HEK293 (cell line): ENCODE measurements around the gene ZFP36.

ENCODE experiments used
- CTCF ChIA-PET: fragments of 350-600 bp; formaldehyde crosslinking; extraction: SDS; loops from one replicate; lab custom pipeline; 2021; ENCODE audit warnings: antibody characterized with exemption; lab: Yijun Ruan, JAX
- POLR2A ChIA-PET: fragments of 300-600 bp; formaldehyde crosslinking; extraction: SDS; loops from one replicate; lab custom pipeline; 2020; ENCODE audit warnings: antibody characterized with exemption, inconsistent platforms; lab: Yijun Ruan, JAX
- H3K27ac ChIP-seq: fragments of 200-500 bp; sonication (Bioruptor generic); 2 replicates; pipeline ENCODE4 v1.5.1; 2014; ENCODE audit warnings: low read depth, low read length, control low read depth, inconsistent platforms; ENCODE audit errors: extremely low read depth
- H3K36me3 ChIP-seq, 2 experiments: fragments of 200-500 bp in 1 of 2; sonication (Bioruptor generic) in 1 of 2; 1 replicate in 1 of 2; 2 replicates in 1 of 2; pipeline ENCODE4 v1.5.1; 2014 to 2017; ENCODE audit warnings: inconsistent platforms in 2 of 2, low read length in 2 of 2; ENCODE audit not compliant: control insufficient read depth in 2 of 2, insufficient read depth in 1 of 2
- H3K4me1 ChIP-seq: fragments of 200-500 bp; sonication (Bioruptor generic); 2 replicates; pipeline ENCODE4 v1.5.1; 2014; ENCODE audit warnings: mild to moderate bottlenecking, low read length, inconsistent platforms; ENCODE audit not compliant: control insufficient read depth, insufficient read depth
- H3K4me3 ChIP-seq: 2 replicates; pipeline ENCODE4 v1.5.1; 2011; ENCODE audit warnings: low read depth, mild to moderate bottlenecking, control low read depth, low read length, moderate library complexity
- H3K9me3 ChIP-seq: fragments of 200-500 bp; sonication (Bioruptor generic); 2 replicates; pipeline ENCODE4 v1.5.1; 2014; ENCODE audit warnings: low read depth, low read length, inconsistent platforms; ENCODE audit not compliant: control insufficient read depth, insufficient read depth
- HOXA7 ChIP-seq: sonication (generic); formaldehyde crosslinking; IDR thresholded peaks from 2 replicates; pipeline ENCODE4 v1.8.1; 2022; ENCODE audit warnings: missing genetic modification reagents, borderline replicate concordance
- KLF7 ChIP-seq: fragments of 450-650 bp; formaldehyde crosslinking; IDR thresholded peaks from 2 replicates; pipeline ENCODE4 v1.5.1; 2016; ENCODE audit warnings: missing biosample characterization, missing genetic modification characterization, borderline replicate concordance
- OSR2 ChIP-seq: fragments of 450-650 bp; formaldehyde crosslinking; IDR thresholded peaks from 2 replicates; pipeline ENCODE4 v1.5.1; 2016; ENCODE audit warnings: missing biosample characterization, missing genetic modification characterization
- REPIN1 ChIP-seq: fragments of 450-650 bp; formaldehyde crosslinking; IDR thresholded peaks from 2 replicates; pipeline ENCODE4 v1.5.1; 2017; ENCODE audit warnings: missing biosample characterization, missing genetic modification characterization, low read depth
- TRIM28 ChIP-seq: IDR thresholded peaks from 2 replicates; pipeline ENCODE4 v1.6.1; 2011; ENCODE audit warnings: low read length, control low read depth, borderline replicate concordance
- ZBTB11 ChIP-seq: fragments of 450-650 bp; formaldehyde crosslinking; conservative IDR thresholded peaks from 2 replicates; pipeline ENCODE4 v1.5.1; 2016; ENCODE audit warnings: low read depth, missing biosample characterization, missing genetic modification characterization
- ZNF133 ChIP-seq: fragments of 450-650 bp; formaldehyde crosslinking; IDR thresholded peaks from 2 replicates; pipeline ENCODE4 v1.5.1; 2016; ENCODE audit warnings: missing biosample characterization, missing genetic modification characterization
- ZNF280C ChIP-seq: fragments of 450-650 bp; formaldehyde crosslinking; IDR thresholded peaks from 2 replicates; pipeline ENCODE4 v1.5.1; 2016; ENCODE audit warnings: missing biosample characterization, missing genetic modification characterization
- ZNF311 ChIP-seq: fragments of 450-650 bp; formaldehyde crosslinking; IDR thresholded peaks from 2 replicates; pipeline ENCODE4 v1.5.1; 2017; ENCODE audit warnings: missing biosample characterization, missing genetic modification characterization, borderline replicate concordance
- ZNF354C ChIP-seq: fragments of 450-650 bp; formaldehyde crosslinking; IDR thresholded peaks from 2 replicates; pipeline ENCODE4 v1.5.1; 2016; ENCODE audit warnings: missing biosample characterization, missing genetic modification characterization, low read depth, borderline replicate concordance
- ZNF426 ChIP-seq: fragments of 450-650 bp; formaldehyde crosslinking; IDR thresholded peaks from 2 replicates; pipeline ENCODE4 v1.5.1; 2017; ENCODE audit warnings: missing biosample characterization, missing genetic modification characterization, mild to moderate bottlenecking, inconsistent platforms, moderate library complexity
- ZNF518A ChIP-seq: fragments of 450-650 bp; formaldehyde crosslinking; conservative IDR thresholded peaks from 2 replicates; pipeline ENCODE4 v1.5.1; 2016; ENCODE audit warnings: low read depth, missing biosample characterization, missing genetic modification characterization
- ZNF544 ChIP-seq: fragments of 450-650 bp; formaldehyde crosslinking; IDR thresholded peaks from 2 replicates; pipeline ENCODE4 v1.5.0; 2017; ENCODE audit warnings: missing biosample characterization, missing genetic modification characterization
- ZNF610 ChIP-seq: fragments of 450-650 bp; formaldehyde crosslinking; IDR thresholded peaks from 2 replicates; pipeline ENCODE4 v1.5.1; 2016; ENCODE audit warnings: missing biosample characterization, missing genetic modification characterization, borderline replicate concordance
- ZNF658 ChIP-seq: fragments of 450-650 bp; formaldehyde crosslinking; IDR thresholded peaks from 2 replicates; pipeline ENCODE4; 2016; ENCODE audit warnings: missing biosample characterization, missing genetic modification characterization
- ZNF701 ChIP-seq: fragments of 450-650 bp; formaldehyde crosslinking; IDR thresholded peaks from 2 replicates; pipeline ENCODE4 v1.5.1; 2016; ENCODE audit warnings: missing biosample characterization, missing genetic modification characterization
- ZNF843 ChIP-seq: fragments of 450-650 bp; formaldehyde crosslinking; IDR thresholded peaks from 2 replicates; pipeline ENCODE4 v1.5.1; 2016; ENCODE audit warnings: missing biosample characterization, missing genetic modification characterization

The ZFP36 gene

GRCh38 chr19:39405261-39405957 is 1.2 kb upstream of the ZFP36 start:
- POLR2A ChIA-PET: interaction anchor here (0.7 to 11.2 kb wide), 8 partner anchors 7 to 599 kb away, joined by 3 to 175 read pairs (median 5); partner anchors contain the start of genes MED29, PAF1 and RPS16
- no peak for TF ChIP-seq TRIM28
- no peak for TF ChIP-seq ZNF133 (tag by site-specific recombination)
- TF ChIP-seq ZNF518A: no peak
- no peak for TF ChIP-seq HOXA7 (CRISPR knock-in tag)
- TF ChIP-seq ZNF544 (tag by site-specific recombination): no peak
- no peak for TF ChIP-seq ZNF701 (tag by site-specific recombination)
- TF ChIP-seq REPIN1 (tag by site-specific recombination): no peak
- no peak for TF ChIP-seq OSR2
- TF ChIP-seq ZNF843 (tag by site-specific recombination): no peak
- no peak for TF ChIP-seq ZNF280C (tag by site-specific recombination)
- TF ChIP-seq ZNF610 (tag by site-specific recombination): no peak
- TF ChIP-seq ZNF426 (tag by site-specific recombination): no peak
- TF ChIP-seq ZNF311 (tag by site-specific recombination): no peak
- TF ChIP-seq KLF7 (tag by site-specific recombination): no peak
- no peak for TF ChIP-seq ZBTB11 (tag by site-specific recombination)
- no peak for TF ChIP-seq ZNF658 (tag by site-specific recombination)
- no peak for TF ChIP-seq ZNF354C (tag by site-specific recombination)
- TF ChIP-seq, all 188 proteins: peak for 0
- H3K4me1 ChIP-seq: peaks cover 53% of the 10 kb centered on the region
- H3K4me3 ChIP-seq: no peak overlapping the region
- CTCF ChIA-PET: interaction anchor here (0.6 to 4.6 kb wide), 3 partner anchors 7 to 78 kb away, joined by 7 to 41 read pairs (median 10); partner anchors contain the start of genes MED29 and PAF1
- H3K27ac ChIP-seq: no peak overlapping the region
- H3K9me3 ChIP-seq: no peaks in the 10 kb centered on the region
- peaks cover 0 to 3% of the 10 kb centered on the region in 2 experiments; a peak in 1 of 3 replicates for H3K36me3 ChIP-seq
